ENCODE data around the gene KIT.
"Not testable (repeated sequence)": the region's sequence is repeated elsewhere in the genome, so short reads cannot be mapped to it uniquely, and the experiment has no call there.

The KIT gene

GRCh38 chr4:54635318-54635717, 22.4 kb upstream of the KIT start:
- no peak for TF ChIP-seq CTCF (conservative IDR thresholded peaks at IDR 0.05; ENCODE audit: low read depth, low read length)
- no peak for DNase-seq (ENCODE audit: low read depth)
- H3K4me3 ChIP-seq (ENCODE audit: low read length) = no peak overlapping the region

GRCh38 chr4:54637325-54637724, 20.4 kb upstream of the KIT start:
- DNase-seq (ENCODE audit: low read depth) = no peak
- no peak for TF ChIP-seq CTCF (conservative IDR thresholded peaks at IDR 0.05; ENCODE audit: low read depth, low read length)
- no peak overlapping the region for H3K4me3 ChIP-seq (ENCODE audit: low read length)

- H3K4me3 ChIP-seq (ENCODE audit: low read length); DNase-seq (ENCODE audit: low read depth): not testable (repeated sequence)
These were observed 16.7 kb upstream of the KIT start for GRCh38 chr4:54641101-54641500.

- H3K4me3 ChIP-seq (ENCODE audit: low read length) = no peak overlapping the region
- TF ChIP-seq CTCF (conservative IDR thresholded peaks at IDR 0.05; ENCODE audit: low read depth, low read length) = no peak
- no peak for DNase-seq (ENCODE audit: low read depth)
These were observed 14.6 kb upstream of the KIT start for GRCh38 chr4:54643172-54643571.

GRCh38 chr4:54643958-54644751, 13.6 kb upstream of the KIT start:
- TF ChIP-seq CTCF (conservative IDR thresholded peaks at IDR 0.05; ENCODE audit: low read depth, low read length) = no peak
- no peak for DNase-seq (ENCODE audit: low read depth)
- no peak overlapping the region for H3K4me3 ChIP-seq (ENCODE audit: low read length)

- TF ChIP-seq CTCF (conservative IDR thresholded peaks at IDR 0.05; ENCODE audit: low read depth, low read length) = no peak
- no peak overlapping the region for H3K4me3 ChIP-seq (ENCODE audit: low read length)
- no peak for DNase-seq (ENCODE audit: low read depth)
These were observed 11.9 kb upstream of the KIT start for GRCh38 chr4:54645830-54646229.

GRCh38 chr4:54647070-54647469, 10.7 kb upstream of the KIT start:
- no peak for TF ChIP-seq CTCF (conservative IDR thresholded peaks at IDR 0.05; ENCODE audit: low read depth, low read length)
- DNase-seq (ENCODE audit: low read depth) = no peak
- no peak overlapping the region for H3K4me3 ChIP-seq (ENCODE audit: low read length)

Data from retinal pigment epithelial cell (primary cell).